HepG2 (cell line): ENCODE results near the gene PPM1H. TPM values are rescaled to one million over a fixed set of nuclear protein-coding genes. Genes with fewer than 3 reads are reported as not detected.

Experiments
- ATAC-seq: fragments of 200-7000 bp; cut with Tn5 transposase; 3 replicates; pipeline ENCODE4 v1.9.1; 2020; ENCODE audit warnings: mild to moderate bottlenecking, moderate library complexity
- BruUV-seq: library from RNA; stranded (reverse); fragments of 400-500 nt; replicated peaks from 2 replicates; lab custom pipeline; 2021; lab: Mats Ljungman, UMichigan
- CTCF ChIA-PET: fragments of 300-600 bp; formaldehyde crosslinking; extraction: SDS; loops from one replicate; lab custom pipeline; 2021; ENCODE audit warnings: low total read pairs, inconsistent platforms, low intra/inter-chr PET ratio; lab: Yijun Ruan, JAX
- POLR2A ChIA-PET: fragments of 350-600 bp; sonication (Branson Sonifier 250); formaldehyde crosslinking; loops from one replicate; lab custom pipeline; 2020; ENCODE audit warnings: antibody characterized with exemption, inconsistent platforms; lab: Yijun Ruan, JAX
- DNase-seq: peaks from one replicate; pipeline ENCODE4 v3.0.0-alpha.2; 2015; ENCODE audit warnings: low spot score
- FAIRE-seq: peaks from 3 replicates; lab custom pipeline; 2011; peaks lifted over from hg19 to GRCh38; lab: Jason Lieb, UNC
- H2AFZ ChIP-seq: one replicate; pipeline ENCODE4 v1.6.1; 2011; ENCODE audit warnings: low read length, inconsistent platforms
- H3K27ac ChIP-seq: fragments of 300-600 bp; 3 replicates; pipeline ENCODE4 v1.8.0; 2011; ENCODE audit warnings: mixed run types, mild to moderate bottlenecking, mixed read lengths, low read length, inconsistent platforms; ENCODE audit not compliant: insufficient read depth; ENCODE audit errors: extremely low read length
- H3K27me3 ChIP-seq, 2 experiments: fragments of 200-600 bp in 1 of 2; 2 replicates in 1 of 2; 3 replicates in 1 of 2; pipeline versions ENCODE4 v1.6.0 to v1.8.0; 2011; ENCODE audit warnings: low read length in 2 of 2, mild to moderate bottlenecking in 2 of 2, moderate library complexity in 2 of 2, inconsistent platforms in 1 of 2; ENCODE audit not compliant: insufficient read depth in 2 of 2, control insufficient read depth in 1 of 2
- H3K36me3 ChIP-seq, 2 experiments: fragments of 200-600 bp in 1 of 2; replicated peaks in 1 of 2; 2 replicates in 1 of 2; 3 replicates in 1 of 2; pipeline versions ENCODE4 v1.5.1 to v1.8.0; 2011; ENCODE audit warnings: low read length in 2 of 2, inconsistent platforms in 1 of 2; ENCODE audit not compliant: insufficient read depth in 2 of 2, control insufficient read depth in 1 of 2
- H3K4me1 ChIP-seq: 2 replicates; pipeline ENCODE4 v1.5.1; 2012; ENCODE audit warnings: low read length, inconsistent platforms; ENCODE audit not compliant: insufficient read depth
- H3K4me2 ChIP-seq: 2 replicates; pipeline ENCODE4 v1.6.0; 2011; ENCODE audit warnings: low read depth, low read length, inconsistent platforms
- H3K4me3 ChIP-seq, 3 experiments: fragments of 200-600 bp in 1 of 3; sonication (generic), shearing (Covaris generic) in 1 of 3; replicated peaks in 1 of 3; 2 replicates each; pipeline ENCODE4 v1.5.1; 2011 to 2016; ENCODE audit warnings: low read length in 3 of 3, inconsistent platforms in 2 of 3, low read depth in 2 of 3, mild to moderate bottlenecking in 2 of 3, control low read depth in 1 of 3, mixed read lengths in 1 of 3; ENCODE audit not compliant: insufficient read depth in 1 of 3
- H3K79me2 ChIP-seq: one replicate; pipeline ENCODE4 v1.6.1; 2011; ENCODE audit warnings: low read length, inconsistent platforms; ENCODE audit not compliant: insufficient read depth
- H3K9ac ChIP-seq: 2 replicates; pipeline ENCODE4 v1.6.0; 2011; ENCODE audit warnings: mild to moderate bottlenecking, low read depth, low read length, inconsistent platforms; ENCODE audit not compliant: insufficient read depth
- H3K9me3 ChIP-seq: 2 replicates; pipeline ENCODE4 v1.5.1; 2012; ENCODE audit warnings: mild to moderate bottlenecking, low read length
- H4K20me1 ChIP-seq: 2 replicates; pipeline ENCODE4 v1.6.0; 2011; ENCODE audit warnings: inconsistent platforms, mild to moderate bottlenecking, low read length, moderate library complexity; ENCODE audit not compliant: insufficient read depth
- ATF1 ChIP-seq: IDR thresholded peaks from 2 replicates; pipeline ENCODE4 v1.6.1; 2016; ENCODE audit warnings: mild to moderate bottlenecking, control low read depth
- FUBP1 ChIP-seq: sonication (generic); formaldehyde crosslinking; IDR thresholded peaks from 2 replicates; pipeline ENCODE4 v1.5.1; 2020; ENCODE audit warnings: missing genetic modification reagents, mild to moderate bottlenecking, borderline replicate concordance
- HNF1A ChIP-seq, 2 experiments: sonication (generic) in 1 of 2; formaldehyde crosslinking in 1 of 2; IDR thresholded peaks; 2 replicates each; pipeline versions ENCODE4 v1.4.0 to v1.6.1; 2016 to 2020; ENCODE audit warnings: borderline replicate concordance in 1 of 2, low read depth in 1 of 2, mild to moderate bottlenecking in 1 of 2, missing genetic modification reagents in 1 of 2
- HNRNPUL1 ChIP-seq: fragments of 200-400 bp; formaldehyde crosslinking; IDR thresholded peaks from 2 replicates; pipeline ENCODE4 v1.6.1; 2017; ENCODE audit warnings: low read depth, mild to moderate bottlenecking, low read length, moderate library complexity
- KLF15 ChIP-seq: sonication (generic); formaldehyde crosslinking; IDR thresholded peaks from 2 replicates; pipeline ENCODE4 v1.8.1; 2023; ENCODE audit warnings: borderline replicate concordance, mild to moderate bottlenecking, inconsistent platforms, missing genetic modification reagents, mixed read lengths
- LCORL ChIP-seq, 2 experiments: fragments of 450-650 bp in 1 of 2; sonication (generic) in 1 of 2; formaldehyde crosslinking in 1 of 2; IDR thresholded peaks; 2 replicates each; pipeline versions ENCODE4 v1.5.0 to v1.6.1; 2017 to 2020; ENCODE audit warnings: antibody characterized with exemption in 1 of 2, missing genetic modification reagents in 1 of 2
- PPARG ChIP-seq: conservative IDR thresholded peaks from 2 replicates; pipeline ENCODE4 v1.6.1; 2016; ENCODE audit warnings: missing biosample characterization, missing genetic modification reagents
- ZEB1 ChIP-seq: IDR thresholded peaks from 2 replicates; pipeline ENCODE4 v1.6.1; 2012; ENCODE audit warnings: mild to moderate bottlenecking, low read depth, inconsistent platforms; ENCODE audit not compliant: insufficient replicate concordance
- ZNF512 ChIP-seq: sonication (generic); formaldehyde crosslinking; IDR thresholded peaks from 2 replicates; pipeline ENCODE4 v1.4.0; 2020; ENCODE audit warnings: mild to moderate bottlenecking, missing genetic modification reagents
- ZNF678 ChIP-seq: sonication (generic); formaldehyde crosslinking; IDR thresholded peaks from 2 replicates; pipeline ENCODE4 v1.4.0; 2020; ENCODE audit warnings: mild to moderate bottlenecking, missing genetic modification reagents
- WGBS: methylation state at CpG from one replicate; pipeline ENCODE4 v1.1.6; 2017; ENCODE audit warnings: low lambda C conversion rate; 5-methylcytosine and 5-hydroxymethylcytosine counted together
- in situ Hi-C: cut with HindIII; loops from 2 replicates; pipeline ENCODE4 v1.10.0; 2017; ENCODE audit warnings: low pct_unique_long_range_greater_than_20kb; ENCODE audit not compliant: extremely low pct_ligation_motif_present
- intact Hi-C: fragments of 100-400 bp; cut with micrococcal nuclease; formaldehyde crosslinking; loops from one replicate; pipeline ENCODE4 v1.10.0; 2022; ENCODE audit not compliant: unreplicated experiment
- polyA plus RNA-seq, 8 experiments: library from polyadenylated mRNA; depleted of rRNA in 3 of 8; stranded (reverse) in 7 of 8; unstranded in 1 of 8; fragments of >200 nt; fragmentation: Illumina TruSeq in 4 of 8; extraction: Trizol in 4 of 8; gene quantifications; 2 replicates each; pipeline versions ENCODE4 v1.2.1 to v1.2.3, GENCODE V29; 2011 to 2016; ENCODE audit warnings: low read depth in 4 of 8, missing spikeins in 1 of 8, mixed read lengths in 1 of 8; ENCODE audit not compliant: insufficient read depth in 1 of 8
- total RNA-seq, 5 experiments: library from RNA; depleted of rRNA; stranded (reverse); fragments of >200 nt; fragmentation: Illumina TruSeq; extraction: Trizol; gene quantifications; 2 replicates each; pipeline ENCODE4 v1.2.3, GENCODE V29; 2016; ENCODE audit warnings: low read depth in 1 of 5

Gene PPM1H
- total and polyA plus RNA-seq, 2 of the 13 experiments (the other 11 are each of a cell fraction or from before 2014, with no cell fraction given): 29.1 to 38.1 TPM

GRCh38 chr12:62731055-62731820 is 203.7 kb downstream of the PPM1H start:
- FAIRE-seq (no peak), DNase-seq (no peak)
- intact Hi-C loops: no loop called here

More at GRCh38 chr12:62731055-62731820, 203.7 kb downstream of the PPM1H start:
- Histone ChIP-seq H3K4me3 (no peak overlapping the region), H3K36me3 (peaks cover 20 to 45% of the 10 kb centered on the region in 2 experiments), H3K79me2 (no peaks in the 10 kb centered on the region), H3K4me2 (no peak overlapping the region), H3K9me3 (no peaks in the 10 kb centered on the region), H3K4me1 (no peaks in the 10 kb centered on the region), H4K20me1 (no peaks in the 10 kb centered on the region), H3K27me3 (no peaks in the 10 kb centered on the region), H3K27ac (no peak overlapping the region), H3K9ac (no peak overlapping the region), H2AFZ (no peak overlapping the region)
- WGBS: 97% methylated on average over 11 of the region's 11 CpGs
- TF ChIP-seq PPARG (no peak), KLF15 (CRISPR knock-in tag) (no peak), ZNF678 (CRISPR knock-in tag) (no peak), HNRNPUL1 (no peak), ZEB1 (no peak), ZNF512 (CRISPR knock-in tag) (no peak), HNF1A (IDR thresholded peaks at IDR 0.05; ENCODE audit: low read depth) (no peak), HNF1A (CRISPR knock-in tag; IDR thresholded peaks at IDR 0.05; ENCODE audit: borderline replicate concordance) (no peak), FUBP1 (CRISPR knock-in tag) (no peak), LCORL (IDR thresholded peaks at IDR 0.05) (no peak), LCORL (CRISPR knock-in tag; IDR thresholded peaks at IDR 0.05) (no peak), ATF1 (CRISPR knock-in tag) (no peak)
- in situ Hi-C loops: no loop called here
- ATAC-seq: no peak
- no TSS peak for BruUV-seq
- CTCF ChIA-PET: no interaction called here
- POLR2A ChIA-PET: no interaction called here
